Epidermal melanocyte (primary cell): Measurements from ENCODE around the gene CDC73.
"Not testable (repeated sequence)": the region's sequence is repeated elsewhere in the genome, so short reads cannot be mapped to it uniquely, and the experiment has no call there.

Source experiments
- DNase-seq: peaks from one replicate; pipeline ENCODE4 v3.0.0; 2011; ENCODE audit warnings: low spot score; ENCODE audit not compliant: insufficient read length

The CDC73 gene

DNA sequence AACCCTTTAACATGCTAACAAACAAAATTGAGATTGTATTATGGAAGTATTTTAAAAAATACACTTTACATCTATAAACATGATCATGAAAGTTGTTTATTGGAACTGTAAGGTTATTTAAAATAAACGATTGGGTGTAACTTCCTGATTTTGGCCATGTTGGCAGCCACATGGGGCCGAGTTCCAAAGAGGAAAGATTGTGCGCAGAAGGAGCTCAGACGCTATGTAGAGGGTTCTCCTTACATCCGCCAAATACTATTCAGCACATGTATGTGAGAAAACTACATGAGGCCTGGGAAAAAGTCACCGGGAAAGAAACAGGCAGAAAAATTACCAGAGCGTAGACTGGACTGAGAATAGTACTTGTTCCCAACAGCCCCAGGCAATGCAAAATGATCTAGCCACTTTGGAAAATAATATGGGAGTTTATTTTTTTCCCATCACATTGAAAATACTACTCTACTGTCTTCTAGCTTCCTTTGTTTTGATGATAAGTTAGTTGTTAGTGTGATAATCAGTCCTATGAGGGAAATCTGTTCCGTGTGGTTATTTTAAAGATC is 100.3 kb downstream of the CDC73 start:
- DNase-seq: no peak

DNA sequence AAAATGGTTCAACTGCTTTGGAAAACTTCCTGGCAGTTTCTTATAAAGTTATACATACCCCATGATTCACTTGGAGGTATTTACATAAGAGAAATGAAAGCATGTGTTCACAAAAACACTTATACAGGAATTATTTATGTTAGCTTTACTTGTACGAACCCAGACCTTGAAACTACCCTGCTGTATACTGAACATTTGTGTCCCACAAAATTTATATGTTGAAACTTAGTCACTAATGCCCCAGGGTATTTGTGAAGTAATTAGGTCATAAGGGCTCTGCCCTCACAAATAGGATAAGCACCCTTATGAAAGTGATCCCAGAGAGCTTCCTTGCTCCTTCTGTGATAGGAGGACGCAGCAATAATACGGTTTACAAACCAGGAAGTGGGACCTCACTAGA is 107.3 kb downstream of the CDC73 start:
- no peak for DNase-seq

DNA sequence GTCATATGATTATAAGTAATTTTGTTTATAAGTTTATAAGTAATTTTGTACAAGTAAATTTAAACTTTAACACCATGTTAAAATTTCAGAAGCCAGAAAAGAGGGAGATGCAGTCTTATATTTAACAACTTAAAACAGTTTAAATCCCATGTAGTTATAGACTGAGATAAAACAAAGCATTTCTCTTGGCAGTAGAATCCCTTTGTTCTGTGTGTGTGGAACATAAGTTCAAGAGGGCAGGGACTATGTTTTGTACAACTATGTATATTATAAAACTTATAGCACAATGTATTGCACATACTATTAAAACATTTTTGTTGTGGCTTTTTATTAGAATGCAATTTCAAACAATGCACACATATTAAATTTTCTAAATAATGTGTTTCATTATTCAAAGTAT is 109.3 kb downstream of the CDC73 start:
- not testable (repeated sequence) for DNase-seq

DNA sequence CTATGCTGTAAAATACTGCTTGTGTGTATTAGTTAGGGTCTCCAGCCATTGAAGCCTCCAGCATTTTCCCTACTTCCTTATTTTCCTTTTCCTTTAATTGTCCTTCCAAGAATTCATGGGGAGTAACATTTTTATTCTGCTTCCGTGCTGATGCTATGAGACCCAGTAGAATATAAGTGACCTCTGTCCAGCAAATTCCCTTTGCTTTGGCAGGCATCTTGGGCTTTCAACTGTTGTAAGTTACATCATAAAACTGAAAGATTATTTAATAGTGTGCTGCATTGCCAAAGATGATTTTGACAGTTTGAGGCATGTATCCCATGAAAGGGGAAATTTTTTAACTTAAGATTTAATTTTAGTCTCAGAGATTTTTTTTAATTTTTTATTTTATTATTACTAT is 112.7 kb downstream of the CDC73 start:
- DNase-seq: no peak

DNA sequence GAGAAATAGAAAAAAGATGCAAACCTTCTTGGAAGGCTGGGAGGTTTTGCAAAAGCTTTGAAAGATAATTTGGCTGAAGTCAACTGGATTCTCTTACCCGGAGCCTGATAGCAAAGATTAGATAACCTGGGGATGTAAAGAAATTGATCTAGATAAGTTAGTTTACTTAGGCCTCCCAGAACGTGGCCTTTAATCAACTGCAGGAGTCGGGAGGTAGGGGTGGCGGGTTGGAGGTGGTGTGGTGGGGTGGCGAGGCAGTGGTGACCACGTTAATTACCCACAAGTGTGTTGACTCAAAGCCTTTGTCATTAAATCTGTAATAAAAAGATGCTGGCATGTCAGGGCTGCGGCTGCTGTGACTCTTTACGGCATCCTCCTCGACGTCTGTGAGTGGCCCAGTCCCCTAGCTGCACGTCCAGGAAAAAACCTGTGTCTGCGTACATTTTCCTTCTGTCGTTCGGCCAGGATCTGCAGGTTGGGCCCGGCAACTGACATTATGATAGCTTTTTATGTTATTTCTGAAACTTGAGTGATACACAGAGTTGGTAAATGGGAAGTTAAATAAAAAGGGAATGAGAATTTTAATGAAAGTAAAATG is 115.6 kb downstream of the CDC73 start:
- DNase-seq: no peak

DNA sequence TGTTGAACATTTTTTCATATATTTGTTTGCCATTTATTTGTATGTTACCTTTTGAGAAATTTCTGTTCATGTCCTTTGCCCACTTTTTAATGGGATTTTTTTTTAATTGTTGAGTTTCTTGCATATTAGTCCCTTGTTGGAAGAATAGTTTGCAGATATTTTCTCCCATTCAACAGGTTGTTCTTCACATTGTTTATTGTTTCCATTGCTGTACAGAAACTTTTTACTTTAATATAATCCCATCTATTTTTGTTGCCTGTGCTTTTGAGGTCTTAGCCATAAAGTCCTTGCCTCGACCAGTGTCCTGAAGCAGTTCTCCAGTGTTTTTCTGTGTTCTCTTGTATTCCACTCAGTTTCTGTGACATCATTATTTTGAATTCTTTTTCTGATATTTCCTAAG is 118.8 kb downstream of the CDC73 start:
- no peak for DNase-seq

DNA sequence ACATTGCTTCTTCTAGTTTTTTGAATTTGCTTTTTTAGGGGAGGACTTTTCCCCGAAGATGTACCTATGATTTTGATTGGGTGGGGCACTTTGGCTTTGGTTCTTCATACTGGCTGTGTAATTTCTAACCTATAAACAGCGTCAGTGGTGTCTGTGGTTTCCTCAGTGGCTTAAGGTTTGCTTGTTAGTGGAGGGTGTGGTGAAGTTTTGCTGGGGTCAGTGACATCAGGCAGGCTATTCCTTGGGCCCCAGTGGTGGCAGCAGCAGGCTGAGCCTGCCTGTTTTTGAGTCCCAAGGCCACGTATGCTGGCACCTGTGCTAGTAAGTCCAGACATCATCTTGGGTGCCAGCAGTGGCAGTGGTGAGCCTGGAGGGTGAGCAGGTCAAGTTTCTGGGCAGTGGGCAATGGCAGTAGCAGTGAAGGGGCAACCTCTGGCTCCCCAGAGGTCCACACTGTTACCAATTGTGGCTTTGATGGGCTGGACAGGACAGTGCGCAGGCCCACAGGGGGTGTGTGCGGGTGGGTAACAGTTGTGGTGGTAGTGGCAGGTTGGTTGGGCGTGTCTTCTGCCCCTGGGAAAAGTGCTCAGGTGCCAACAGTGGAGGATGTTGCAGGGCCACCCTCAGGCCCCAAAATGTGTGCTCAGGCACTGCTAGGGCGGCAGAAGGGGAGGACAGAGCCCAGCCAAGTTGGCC is 119.4 kb downstream of the CDC73 start:
- DNase-seq: no peak

DNA sequence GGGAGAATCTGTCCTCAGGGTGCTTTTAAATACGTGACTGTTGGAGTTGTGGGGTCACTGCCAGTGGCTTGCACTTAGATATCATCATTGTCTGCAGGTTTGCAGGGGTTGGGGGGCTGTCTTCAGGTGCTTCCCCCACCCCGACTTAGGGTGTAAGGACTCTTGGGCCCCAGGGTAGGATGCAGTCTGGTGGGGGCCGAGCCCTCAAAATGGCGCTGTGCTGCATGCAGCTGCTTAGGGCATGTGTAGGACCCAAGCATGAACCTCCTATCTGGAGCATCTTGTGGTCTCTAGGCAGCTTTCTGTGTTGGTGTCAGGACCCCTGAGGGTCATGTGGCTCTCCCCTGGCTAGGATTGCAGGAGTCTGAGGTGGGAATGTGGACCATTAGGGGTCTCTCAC is 120.2 kb downstream of the CDC73 start:
- DNase-seq: no peak

DNA sequence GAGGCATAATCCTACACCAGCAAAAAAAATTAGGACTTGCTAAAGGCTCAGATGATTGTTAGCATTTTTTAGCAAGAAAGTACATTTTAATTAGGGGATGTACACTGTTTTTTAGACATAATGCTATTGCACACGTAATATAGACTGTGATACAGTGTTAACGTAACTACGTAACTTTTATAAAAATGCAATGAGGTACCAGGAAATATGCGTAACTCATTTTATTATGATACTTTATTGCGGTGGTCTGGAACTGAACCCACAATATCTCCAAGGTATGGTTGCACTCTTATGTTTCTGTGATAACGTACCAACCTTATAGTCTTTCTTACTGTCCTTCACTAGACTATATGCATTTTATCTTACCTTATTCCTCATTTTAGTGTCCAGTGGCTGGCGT is 127.4 kb downstream of the CDC73 start:
- no peak for DNase-seq

DNA sequence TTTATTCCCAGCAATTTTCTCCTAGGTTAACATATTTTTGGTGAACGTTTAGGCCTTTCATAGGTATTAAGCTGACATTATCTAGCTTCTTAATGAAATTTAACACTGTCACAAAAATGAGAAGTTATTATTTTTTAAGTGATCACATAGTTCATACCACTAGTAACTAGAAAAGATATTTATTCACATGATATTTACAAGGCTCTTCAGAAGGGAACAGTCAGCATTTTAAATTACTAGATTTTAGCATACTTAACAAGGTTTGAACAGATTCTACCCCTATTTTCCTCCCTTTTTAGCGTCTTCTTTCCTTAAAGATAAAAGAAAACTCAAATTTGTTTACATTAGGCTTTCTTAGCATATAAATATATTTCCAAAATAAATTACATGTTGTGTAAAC is 130.1 kb downstream of the CDC73 start:
- DNase-seq: no peak

DNA sequence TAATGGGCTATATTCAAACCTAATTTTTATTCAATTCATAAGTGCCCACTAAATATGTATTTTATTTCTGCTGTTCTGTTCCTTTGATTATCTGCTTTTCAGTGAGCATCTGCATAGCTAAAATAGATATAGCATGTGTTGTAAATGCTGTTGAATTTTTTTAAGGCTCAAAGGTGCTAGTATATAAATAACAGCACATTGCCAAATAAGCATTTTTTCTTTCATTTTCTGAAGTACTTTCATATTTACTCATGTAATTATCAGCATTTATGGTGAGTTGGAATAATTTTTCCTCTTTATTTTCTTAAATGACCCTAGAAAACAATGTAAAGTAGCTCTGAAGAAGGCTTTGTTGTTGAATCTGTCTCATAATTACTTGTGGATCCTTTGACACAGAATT is 134.2 kb downstream of the CDC73 start:
- DNase-seq: no peak

DNA sequence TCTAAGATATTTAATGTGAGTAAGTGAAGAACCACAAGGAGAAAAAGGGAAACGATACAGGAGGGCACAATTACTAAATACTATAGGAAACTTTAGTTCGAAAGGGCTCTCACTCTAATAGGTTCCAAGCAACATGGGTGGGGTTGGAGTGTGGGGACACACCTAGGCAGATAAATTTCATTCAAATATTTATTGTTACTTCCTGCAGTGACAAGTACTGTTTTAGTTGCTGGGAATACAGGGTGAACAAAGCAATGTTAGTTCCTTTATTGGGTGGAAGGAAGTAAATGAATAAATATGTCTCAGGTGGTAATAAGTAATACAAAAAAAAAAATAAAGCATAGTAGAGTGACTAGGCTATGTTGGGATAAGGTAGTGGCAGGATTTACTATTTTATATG is 137.8 kb downstream of the CDC73 start:
- no peak for DNase-seq

DNA sequence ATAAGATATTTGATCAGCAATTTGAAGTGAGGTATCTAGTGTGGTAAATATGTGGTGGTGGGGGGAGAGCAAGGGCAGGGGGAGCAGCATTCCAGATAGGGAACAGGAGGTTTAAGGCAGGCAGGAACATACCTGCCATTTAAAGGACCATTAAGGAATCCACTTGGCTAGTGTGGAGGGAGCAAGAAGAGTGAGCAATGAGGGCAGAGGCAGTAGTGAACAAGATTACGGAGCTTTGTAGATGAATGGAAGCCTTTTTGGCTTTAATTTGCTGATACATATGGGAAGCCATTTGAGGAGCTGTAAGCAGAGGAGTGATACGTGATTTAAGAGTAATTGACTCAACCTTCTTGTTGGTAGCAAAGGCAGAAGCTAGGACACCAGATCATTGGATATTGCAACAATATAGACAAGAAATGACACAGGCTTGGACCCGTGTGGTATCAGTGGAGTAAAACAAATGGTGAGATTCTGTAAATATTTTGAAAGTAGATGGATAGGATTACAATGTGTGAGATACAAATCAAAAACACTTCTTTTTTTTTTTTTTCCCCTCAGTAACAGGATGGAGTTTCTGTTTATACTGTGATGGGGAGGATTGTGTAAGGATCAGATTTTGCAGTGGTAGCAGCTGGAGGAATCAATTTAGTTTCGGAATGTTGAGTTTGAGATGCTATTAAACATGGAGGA is 138.4 kb downstream of the CDC73 start:
- DNase-seq: no peak

DNA sequence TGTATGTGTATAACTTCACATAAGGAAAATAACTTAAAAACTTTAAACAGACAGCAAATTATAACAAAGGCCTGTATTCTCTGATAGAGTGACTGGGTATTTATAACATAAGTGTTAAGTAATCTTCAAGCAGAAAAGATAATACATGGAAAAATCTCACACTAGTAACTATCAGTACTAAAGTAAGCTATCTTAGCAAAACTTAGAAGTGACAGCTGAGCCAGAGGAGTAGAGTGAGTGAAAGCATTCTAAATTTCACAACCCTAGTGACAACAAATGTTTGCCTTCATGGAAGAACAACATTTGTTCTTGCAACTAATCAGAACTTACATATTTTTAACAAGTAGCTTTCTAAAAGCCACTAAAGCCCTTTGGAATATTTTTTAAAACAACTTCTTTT is 139.1 kb downstream of the CDC73 start:
- DNase-seq: no peak

DNA sequence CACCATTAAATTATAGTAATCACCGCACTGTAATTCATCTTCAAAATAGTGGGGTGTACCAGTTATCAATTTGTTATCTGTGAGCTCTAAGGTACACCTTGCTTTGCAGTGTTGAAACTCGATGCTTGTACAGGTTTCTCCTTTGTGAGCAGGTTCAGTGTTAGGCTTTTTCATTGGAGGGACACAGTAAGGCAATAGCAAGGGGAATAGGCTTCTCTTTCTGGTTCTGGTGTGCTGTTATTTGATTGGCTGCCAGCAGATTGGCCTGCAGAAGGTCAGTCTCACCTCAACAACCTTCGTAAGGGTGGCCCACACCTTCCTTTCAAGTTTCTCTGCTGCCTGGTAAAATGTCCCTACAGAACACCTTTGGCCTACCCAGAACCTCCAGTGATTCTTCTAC is 140.8 kb downstream of the CDC73 start:
- no peak for DNase-seq

DNA sequence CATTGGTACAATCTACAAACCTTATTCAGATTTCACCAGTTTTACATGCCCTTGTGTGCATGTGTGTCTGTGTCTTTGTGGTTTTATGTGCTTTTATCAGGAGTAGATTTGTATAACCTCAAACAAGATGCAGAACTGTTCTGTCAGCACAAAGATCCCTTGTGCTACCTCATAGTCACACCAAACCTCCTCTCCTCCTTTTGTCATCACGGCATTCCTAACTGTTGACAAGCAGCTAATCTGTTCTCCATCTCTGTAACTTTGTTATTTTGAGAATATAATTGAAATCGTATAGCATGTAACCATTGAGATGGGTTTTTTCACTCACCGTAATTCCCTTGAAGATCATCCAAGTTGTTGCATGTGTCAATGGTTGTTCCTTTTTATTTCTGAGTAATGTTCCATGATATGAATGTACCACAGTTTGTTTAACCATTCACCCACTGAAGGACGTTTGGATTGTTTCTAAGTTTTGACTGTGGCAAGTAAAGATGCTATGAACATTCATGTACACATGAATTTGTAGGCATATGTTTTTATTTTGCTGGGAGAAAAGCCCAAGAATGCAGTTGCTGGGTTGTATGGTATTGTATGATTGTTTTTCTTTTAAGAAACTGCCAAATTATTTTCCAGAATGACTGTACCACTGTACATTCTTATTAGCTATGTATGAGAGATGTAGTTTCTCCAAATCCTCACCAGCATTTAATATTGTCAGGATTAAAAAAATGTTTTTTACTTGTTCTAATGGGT is 142.7 kb downstream of the CDC73 start:
- no peak for DNase-seq

DNA sequence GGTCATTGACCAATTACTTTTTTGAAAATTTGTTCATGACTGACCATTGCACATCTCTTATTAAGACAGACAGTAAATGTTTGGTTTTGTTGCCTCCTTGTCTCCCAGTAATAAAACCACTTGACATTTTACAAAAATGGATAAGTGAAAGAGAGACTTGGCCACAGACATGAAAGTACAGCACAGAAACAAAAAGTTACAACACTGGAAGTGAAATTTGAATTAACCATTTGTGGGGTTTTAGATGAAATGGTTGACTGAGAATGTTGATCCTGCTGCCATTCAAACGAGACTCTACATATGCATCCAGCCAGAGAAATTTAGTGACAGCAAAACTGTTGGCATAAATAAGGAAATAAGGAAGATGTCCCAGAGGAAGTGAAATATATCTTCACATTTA is 143.9 kb downstream of the CDC73 start:
- no peak for DNase-seq

DNA sequence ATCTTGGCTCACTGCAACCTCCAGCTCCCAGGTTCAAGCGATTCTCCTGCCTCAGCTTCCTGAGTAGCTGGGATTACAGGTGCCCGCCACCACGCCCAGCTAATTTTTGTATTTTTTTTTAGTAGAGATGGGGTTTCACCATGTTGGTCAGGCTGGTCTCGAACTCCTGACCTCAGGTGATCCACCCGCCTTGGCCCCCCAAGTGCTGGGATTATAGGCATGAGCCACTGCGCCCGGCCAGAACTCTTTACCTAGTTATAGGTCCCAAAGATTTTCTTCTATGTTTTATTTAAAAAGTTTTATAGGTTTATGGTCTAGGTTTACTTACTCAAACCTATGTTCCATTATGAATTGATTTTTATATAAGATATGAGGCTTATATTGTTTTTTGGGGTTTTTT is 145.0 kb downstream of the CDC73 start:
- DNase-seq: not testable (repeated sequence)

DNA sequence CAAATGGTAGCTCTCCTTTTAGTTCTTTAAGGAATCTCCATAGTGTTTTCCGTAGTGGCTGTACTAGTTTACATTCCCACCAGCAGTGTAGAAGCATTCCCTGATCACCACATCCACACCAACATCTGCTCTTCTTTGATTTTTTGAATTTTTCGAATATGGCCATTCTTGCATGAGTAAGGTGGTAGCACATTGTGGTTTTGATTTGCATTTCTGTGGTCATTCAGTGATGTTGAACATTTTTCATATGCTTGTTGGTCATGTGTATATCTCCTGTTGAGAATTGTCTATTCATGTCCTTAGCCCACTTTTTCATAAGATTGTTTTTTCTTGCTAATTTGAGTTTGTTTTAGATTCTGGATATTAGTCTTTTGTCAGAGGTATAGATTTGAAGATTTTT is 149.2 kb downstream of the CDC73 start:
- DNase-seq: no peak

DNA sequence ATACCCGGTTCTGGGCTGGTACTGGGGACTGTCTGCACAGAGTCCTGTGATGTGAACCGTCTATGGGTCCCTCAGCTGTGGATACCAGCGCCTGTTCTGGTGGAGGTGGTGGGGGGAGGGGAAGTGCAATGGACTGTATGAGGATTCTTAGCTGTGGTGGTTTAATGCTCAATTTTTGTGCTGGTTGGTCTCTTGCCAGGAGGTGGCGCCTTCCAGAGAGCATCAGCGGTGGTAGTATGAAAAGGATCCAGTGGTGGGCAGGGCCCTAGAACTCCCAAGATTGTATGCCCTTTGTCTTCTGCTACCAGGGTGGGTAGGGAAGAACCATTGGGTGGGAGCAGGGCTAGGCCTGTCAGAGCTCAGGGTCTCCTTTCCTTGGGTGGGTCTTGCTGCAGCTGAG is 153.9 kb downstream of the CDC73 start:
- no peak for DNase-seq

DNA sequence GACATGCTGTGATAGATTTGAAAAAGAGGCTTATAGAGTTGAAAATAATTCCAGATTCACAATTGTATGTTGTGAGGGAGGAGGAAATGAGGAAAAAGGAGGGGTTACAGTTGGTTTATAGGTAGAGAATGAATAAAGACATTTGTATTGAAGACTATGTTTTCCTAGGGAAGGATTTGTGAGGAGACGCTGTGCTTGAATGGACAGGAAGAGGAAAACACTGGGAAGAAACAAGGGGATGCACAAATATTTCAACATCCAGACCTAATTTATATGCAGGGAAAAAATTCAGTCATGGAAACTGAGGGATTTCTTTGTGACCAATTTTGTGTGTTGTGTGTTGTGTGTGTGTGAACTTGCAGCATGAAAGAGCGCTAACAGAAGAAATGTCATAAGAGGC is 157.1 kb downstream of the CDC73 start:
- no peak for DNase-seq

DNA sequence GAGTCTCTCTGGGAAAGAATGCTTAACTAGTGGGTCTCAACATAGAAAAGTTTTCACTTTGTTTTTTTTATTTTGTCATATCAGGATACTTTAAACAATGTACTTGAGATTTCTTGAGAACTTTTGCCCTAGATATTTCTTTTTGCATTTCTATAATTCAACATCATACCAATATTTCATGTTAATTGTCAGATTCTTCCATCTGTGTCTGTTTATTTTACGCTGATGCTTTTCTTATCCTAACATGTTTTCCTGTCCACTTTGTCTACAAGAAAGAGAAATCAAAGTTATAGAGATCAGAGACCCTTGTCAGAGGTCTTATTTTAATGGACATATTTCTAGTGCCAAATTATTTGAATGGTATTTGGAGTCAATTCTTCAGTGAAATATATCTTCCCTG is 160.1 kb downstream of the CDC73 start:
- no peak for DNase-seq
